H1 (cell line): ENCODE results near the gene ZSWIM4. TPM values are rescaled to one million over a fixed set of nuclear protein-coding genes. Genes with fewer than 3 reads are reported as not detected.

Experiments used
- KDM5A ChIP-seq: fragments of 200-600 bp; IDR thresholded peaks from 2 replicates; pipeline ENCODE4 v1.7.1; 2012; ENCODE audit warnings: mild to moderate bottlenecking, low read length, inconsistent platforms, mixed read lengths
- POLR2AphosphoS5 ChIP-seq: IDR thresholded peaks from 2 replicates; pipeline ENCODE4 v1.6.1; 2011; ENCODE audit warnings: low read depth, low read length
- polyA plus RNA-seq, 7 experiments: library from polyadenylated mRNA; depleted of rRNA in 3 of 7; stranded (reverse) in 5 of 7; unstranded in 2 of 7; fragments of >200 nt in 5 of 7; fragments of 200-250 nt in 2 of 7; gene quantifications; 1 replicate in 5 of 7; 2 replicates in 1 of 7; 4 replicates in 1 of 7; pipeline versions ENCODE4 v1.2.1 to v1.2.3, GENCODE V29; 2011 to 2013; ENCODE audit warnings: missing spikeins in 2 of 7, mixed read lengths in 2 of 7
- total RNA-seq: library from RNA; stranded (reverse); fragmentation: NEBNext Ultra II Directional; extraction: Animal tissue kit (Norgen Biotek cat#: 25700); gene quantifications from 2 replicates; pipeline ENCODE4 v1.2.1, GENCODE V29; 2021
- TF ChIP-seq, protein P1 (sequence below): IDR thresholded peaks from 2 replicates; pipeline ENCODE4 v1.6.1; 2011; ENCODE audit warnings: low read length, improper control_type of control experiment

ZSWIM4 gene
- total and polyA plus RNA-seq, 2 of the 8 experiments (the other 6 are each of a cell fraction or from before 2014, with no cell fraction given): 12.2 to 31.1 TPM

GRCh38 chr19:13875824-13876223 lies 80.6 kb downstream of the ZSWIM4 start (continued):
- TF ChIP-seq POLR2AphosphoS5 (no peak), KDM5A (no peak)
- TF ChIP-seq, protein P1, sequence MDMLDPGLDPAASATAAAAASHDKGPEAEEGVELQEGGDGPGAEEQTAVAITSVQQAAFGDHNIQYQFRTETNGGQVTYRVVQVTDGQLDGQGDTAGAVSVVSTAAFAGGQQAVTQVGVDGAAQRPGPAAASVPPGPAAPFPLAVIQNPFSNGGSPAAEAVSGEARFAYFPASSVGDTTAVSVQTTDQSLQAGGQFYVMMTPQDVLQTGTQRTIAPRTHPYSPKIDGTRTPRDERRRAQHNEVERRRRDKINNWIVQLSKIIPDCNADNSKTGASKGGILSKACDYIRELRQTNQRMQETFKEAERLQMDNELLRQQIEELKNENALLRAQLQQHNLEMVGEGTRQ: no peak
